ENCODE results near the gene TRABD2A.
"Not testable (repeated sequence)": the region's sequence is repeated elsewhere in the genome, so short reads cannot be mapped to it uniquely, and the experiment has no call there.

TRABD2A gene

DNA sequence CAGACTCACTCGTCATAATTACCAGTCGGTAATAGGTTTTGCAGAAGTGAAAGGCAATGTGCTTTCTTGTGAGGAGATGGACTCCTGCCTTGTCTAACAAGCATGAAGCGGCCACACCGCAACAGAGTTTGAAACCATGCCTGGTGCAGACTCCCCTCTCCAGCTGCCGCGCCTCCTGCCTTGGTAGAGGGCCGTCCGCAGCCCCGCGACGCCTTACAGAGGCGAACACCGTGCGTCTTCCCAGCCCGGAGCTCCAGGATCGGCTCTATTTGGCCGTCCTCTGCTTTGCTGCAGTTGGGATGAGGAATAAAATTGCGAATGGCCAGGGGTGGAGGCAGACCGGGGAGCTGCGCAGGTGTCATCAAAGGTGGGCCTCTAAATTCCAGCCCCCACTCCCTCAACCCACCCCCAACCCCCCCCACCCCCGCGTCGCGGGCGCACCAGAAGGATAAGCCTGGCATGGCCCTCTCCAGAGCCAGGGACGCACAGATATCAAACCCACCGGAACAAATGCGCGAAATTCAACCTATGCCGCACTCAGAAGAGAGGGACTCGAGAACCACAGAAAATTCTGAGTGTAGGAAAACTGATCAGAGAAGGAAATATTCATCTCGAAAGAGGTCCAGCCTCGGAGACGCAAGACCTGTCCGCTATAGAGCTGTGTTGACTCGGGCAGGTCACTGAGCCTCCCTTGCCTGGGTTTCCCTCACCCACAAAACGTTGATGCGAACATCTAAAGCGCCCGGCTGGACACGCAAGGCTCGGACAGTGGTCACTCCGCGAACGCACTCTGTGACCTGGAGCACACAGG is 1.1 kb downstream of the TRABD2A start:
- no peak for DNase-seq

DNA sequence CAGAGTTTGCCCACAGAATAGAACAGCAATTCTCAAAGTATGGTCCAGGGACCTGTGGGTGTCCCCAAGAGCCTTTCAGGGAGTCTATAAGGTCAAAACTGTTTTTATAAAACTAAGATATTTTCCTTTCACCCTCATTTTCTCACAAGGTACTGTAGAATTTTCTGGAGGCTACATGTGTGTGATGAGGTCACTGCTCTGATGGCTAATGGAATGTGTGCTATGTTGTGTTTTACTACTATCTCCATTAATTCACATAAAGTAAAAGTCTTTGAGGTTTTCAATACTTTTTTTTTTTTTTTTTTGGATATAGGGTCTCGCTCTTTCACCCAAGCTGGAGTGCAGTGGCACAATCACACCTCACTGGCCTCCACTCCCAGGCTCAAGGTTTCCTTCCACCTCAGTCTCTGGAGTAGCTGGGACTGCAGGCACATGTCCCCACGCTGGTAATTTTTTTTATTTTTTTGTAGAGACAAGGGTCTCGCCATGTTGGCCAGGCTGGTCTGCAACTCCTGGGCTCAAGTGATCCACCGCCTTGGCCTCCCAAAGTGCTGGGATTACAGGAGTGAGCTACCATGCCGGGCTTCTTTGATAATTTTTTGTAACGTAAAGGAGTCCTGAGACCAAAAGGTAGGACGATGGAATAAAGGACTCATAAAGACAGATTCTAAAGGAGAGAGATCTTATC is 1.8 kb downstream of the TRABD2A start:
- no peak for DNase-seq

- no peak for DNase-seq
Observed at GRCh38 chr2:84878459-84878858, 2.4 kb downstream of the TRABD2A start.

DNA sequence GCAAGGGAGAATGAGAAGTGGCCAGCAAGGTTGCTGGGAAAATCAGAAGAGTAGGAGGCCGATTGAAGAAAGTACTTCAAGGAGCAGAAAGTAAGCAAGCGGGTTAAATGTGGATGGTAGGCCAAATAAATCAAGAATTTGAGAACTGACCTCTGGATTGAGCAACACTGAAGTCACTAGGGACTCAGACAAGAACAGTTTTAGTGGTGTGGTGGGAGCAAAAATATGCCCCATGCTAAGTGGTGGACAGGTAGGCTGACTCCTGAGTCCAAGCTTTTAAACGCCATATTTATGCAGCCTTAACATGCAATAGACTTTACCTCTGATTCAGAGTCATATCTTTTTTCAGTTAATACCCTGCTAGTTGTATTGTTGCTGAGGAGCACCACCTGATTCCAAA is 4.5 kb downstream of the TRABD2A start:
- DNase-seq, result no peak

GRCh38 chr2:84875619-84876018 is 5.3 kb downstream of the TRABD2A start:
- DNase-seq, result not testable (repeated sequence)

DNA sequence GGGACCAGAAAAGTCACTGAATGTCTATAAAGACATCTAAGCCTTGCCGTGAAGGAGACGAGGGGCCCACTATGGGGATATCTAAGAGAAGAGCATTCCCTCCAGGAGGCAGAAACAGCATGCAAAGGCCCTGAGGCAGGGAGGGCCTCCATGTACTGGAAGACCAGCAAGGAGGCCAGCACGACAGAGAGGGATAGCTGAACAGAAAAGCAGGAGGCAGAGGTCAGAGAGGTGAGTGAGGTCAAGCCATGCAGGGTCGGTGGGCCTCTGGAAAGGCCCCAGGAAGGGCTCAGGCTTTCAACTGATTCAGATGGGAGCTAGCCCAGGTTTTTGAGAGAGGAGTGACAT is 5.7 kb downstream of the TRABD2A start:
- DNase-seq, result no peak

DNA sequence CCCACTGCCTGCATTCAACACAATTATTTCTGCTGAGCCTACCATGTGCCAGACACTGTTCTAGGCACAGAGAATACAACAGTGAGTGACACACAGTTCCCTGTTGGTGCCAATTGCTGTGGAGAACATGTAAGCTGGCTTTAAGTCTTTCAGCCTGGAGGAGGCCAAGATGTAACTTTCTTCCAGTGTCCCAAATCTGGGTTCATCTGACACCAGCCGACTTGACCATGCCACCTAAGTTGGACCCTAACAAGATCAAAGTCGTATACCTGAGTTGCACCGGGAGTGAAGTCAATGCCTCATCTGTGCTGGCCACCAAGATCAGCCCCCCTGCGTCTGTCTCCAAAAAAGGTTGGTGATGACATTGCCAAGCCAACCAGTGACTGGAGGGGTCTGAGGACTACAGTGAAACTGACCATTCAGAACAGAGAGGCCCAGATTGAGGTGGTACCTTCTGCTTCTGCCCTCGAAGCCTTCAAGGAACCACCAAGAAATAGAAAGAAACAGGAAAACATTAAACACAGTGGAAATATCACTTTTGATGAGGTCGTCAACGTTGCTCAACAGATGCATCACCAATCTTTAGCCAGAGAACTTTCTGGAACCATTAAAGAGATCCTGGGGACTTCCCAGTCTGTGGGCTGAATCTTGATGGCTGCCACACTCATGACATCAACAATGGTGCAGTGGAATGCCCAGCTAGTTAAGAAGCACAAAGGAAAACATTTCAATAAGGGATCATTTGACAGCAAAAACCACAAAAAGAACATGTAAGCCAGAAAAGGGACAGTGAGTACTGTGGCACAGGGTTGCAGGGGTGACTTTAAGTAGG is 6.3 kb downstream of the TRABD2A start:
- no peak for DNase-seq

DNA sequence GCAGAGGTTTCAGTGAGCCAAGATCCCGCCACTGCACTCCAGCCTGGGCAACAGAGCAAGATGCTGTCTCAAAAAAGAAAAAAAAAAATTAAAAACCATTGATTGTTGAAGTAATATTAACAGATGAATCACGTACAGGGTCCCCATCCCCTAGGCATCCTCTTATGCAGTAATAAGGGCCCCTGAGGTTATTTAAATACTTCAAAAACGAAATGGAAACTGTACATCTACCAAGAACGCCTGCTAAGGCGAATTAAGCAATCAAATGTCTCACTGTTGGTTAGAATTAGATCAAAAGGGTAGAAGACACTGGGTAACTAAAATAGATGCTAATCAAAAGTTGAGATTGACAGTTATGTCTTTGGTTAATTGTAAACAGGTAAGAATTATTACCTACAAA is 7.5 kb downstream of the TRABD2A start:
- no peak for DNase-seq

GRCh38 chr2:84872691-84873090 is 8.2 kb downstream of the TRABD2A start:
- DNase-seq, result not testable (repeated sequence)

GRCh38 chr2:84870306-84870705 is 10.6 kb downstream of the TRABD2A start:
- DNase-seq, result no peak

- not testable (repeated sequence) for DNase-seq
Observed at GRCh38 chr2:84868327-84868726, 12.6 kb downstream of the TRABD2A start.

DNA sequence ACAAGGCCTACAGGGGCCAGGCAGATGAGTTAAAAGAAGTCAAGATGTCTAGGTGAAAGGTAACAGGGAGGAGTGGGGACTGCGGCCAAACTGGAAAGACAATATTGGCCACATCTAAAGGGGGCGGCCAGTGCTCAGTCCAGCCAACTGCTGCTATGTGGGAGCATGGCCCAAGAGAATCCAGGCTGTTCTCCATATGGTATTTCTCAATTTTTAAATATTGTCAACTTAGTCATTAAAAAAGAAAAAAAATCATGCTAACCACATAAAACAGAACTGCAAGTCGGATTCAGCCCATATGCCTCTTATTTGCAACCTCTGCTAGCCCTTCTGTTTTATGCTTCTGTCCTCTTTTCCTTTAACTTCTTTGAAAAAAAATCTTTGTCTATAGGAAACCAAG is 14.8 kb downstream of the TRABD2A start:
- no peak for DNase-seq

DNA sequence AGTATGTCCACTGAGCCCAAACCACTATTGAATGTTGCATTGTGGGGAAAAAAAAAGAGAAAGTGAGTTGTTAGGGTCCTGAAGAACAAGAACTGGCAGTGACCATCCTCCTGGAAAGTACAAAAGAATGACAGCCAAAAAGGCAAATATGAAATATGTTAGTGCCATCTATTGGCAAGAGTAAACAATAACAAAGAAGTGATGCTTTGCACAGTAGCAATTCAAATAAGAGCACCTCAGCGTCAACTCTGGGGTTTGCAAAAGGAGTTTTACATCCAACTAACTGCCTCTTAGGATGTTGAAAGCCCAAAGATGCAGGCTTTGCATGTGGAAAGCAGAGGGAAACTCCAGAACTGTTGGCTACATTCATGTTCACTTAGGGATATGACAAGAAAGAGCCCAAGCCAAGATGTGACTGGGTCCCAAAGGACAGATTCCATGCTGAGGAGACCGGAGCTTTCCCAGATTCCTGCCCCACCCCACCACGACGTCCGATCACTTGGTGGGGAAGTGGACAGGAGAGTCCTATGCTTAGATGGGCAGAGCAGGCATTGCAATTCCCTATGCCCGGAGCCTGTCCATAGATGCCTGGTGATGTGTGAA is 15.6 kb downstream of the TRABD2A start:
- DNase-seq, result no peak

DNA sequence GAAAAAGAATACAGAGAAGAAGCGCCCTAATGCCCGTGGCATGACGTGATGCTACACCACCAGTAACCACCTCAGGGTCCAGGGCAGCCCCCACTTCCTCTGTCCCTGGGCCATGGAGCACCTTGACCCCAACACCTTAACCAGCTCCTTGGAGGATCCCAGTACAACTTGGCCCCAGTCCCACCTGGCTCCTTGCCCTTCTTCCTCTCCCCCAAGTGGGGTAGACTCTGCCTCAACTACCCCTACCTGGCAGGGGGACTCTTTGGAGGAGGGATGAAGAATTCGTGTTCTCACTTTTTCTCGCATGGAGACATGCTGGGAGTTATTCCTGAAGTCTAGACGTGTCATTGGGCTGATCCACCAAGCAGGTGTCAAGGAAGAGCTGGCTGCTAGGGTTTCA is 18.9 kb downstream of the TRABD2A start:
- no peak for DNase-seq

DNA sequence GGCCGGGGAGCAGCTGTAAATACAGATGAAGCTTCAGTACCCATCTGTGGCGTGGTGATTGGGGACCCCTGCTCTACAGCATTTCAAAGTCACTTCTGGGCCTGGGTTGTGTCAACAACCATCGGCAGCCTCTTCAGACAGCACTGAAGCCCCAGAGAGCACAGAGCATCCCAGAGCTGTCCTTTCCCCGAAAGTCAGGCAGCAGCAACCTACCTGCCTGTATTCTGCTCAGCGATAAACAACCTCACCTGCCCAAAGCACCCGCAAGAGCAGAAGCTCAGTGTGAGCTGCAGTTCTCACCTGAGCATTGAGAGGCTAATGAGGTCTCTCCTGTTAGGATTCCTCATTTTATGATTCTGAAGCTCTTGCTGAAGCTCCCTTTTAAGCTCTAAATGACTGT is 19.3 kb downstream of the TRABD2A start:
- no peak for DNase-seq

- no peak for DNase-seq
Observed at GRCh38 chr2:84858937-84859336, 21.9 kb downstream of the TRABD2A start.

- DNase-seq, result no peak
Observed at GRCh38 chr2:84858123-84858522, 22.8 kb downstream of the TRABD2A start.

DNA sequence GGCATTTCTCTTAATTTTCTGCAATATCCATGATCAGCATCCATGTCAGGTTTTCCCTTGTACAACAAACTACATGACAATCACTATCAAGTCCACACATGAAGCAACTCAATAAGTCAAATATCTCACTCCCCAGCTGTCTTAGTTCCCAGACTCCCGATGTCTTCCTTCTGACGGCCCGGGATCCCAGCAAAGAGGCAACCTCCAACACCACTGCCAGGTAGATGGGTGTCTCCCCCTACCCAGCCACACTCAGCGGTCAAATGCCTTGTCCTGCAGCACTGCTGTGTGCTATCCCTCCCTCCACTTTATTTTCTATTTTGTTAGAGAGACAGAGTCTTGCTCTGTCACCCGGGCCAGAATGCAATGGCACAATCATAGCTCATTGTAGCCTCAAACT is 23.3 kb downstream of the TRABD2A start:
- no peak for DNase-seq

DNA sequence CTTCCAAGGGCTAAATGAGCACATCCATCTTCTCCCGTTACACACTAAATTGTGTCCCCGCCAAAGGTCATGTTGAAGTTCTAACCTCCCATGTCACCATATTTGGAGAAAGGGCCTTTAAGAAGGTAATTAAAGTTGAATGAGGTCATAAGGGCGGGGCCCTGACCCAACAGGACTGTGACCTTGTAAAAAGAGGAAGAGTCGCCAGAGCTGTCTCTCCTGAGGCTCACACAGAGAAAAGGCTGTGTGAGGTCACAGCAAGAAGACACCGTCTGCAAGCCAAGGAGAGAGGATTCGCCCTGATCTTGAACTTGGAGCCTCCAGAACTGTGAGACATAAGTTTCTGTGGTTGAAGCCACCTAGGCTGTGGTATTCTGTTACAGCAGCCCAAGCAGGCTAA is 24.1 kb downstream of the TRABD2A start:
- no peak for DNase-seq

GRCh38 chr2:84855731-84856130 is 25.2 kb downstream of the TRABD2A start:
- no peak for DNase-seq

GRCh38 chr2:84854850-84855249 is 26.0 kb downstream of the TRABD2A start:
- no peak for DNase-seq

DNA sequence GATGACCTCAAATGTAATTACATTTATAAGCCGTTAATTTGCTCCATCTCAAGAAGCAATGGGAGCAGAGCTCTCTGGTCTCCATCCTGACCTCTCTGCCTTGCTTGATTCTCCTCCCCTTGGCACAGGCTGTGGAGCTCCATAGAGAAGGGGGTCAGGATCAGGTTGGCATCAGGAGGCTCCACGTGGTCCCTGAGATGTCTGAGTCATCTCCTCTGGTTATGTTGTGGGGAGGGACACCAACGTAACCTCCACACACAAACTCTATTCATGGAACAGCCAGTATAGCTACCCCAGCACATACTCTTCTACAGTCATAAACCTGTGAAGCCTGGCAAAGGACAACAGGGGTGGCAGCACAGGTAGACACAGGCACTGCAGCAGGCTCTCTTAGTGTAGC is 29.0 kb downstream of the TRABD2A start:
- no peak for DNase-seq

GRCh38 chr2:84850471-84850870 is 30.4 kb downstream of the TRABD2A start:
- no peak for DNase-seq
